GM18498 (cell line): ENCODE measurements around the gene XIRP2.

ENCODE experiments used
- ATAC-seq: cut with Tn5 transposase; IDR thresholded peaks from one replicate; pipeline ENCODE4 v1.9.1; 2021; ENCODE audit warnings: mild to moderate bottlenecking, moderate library complexity; ENCODE audit not compliant: unreplicated experiment

The XIRP2 gene

GRCh38 chr2:166888180-166888579, at the start of gene XIRP2:
Gene XIRP2 (plus strand): TSS chr2:166888480. CDS start chr2:166903483, 15,003 bp downstream.
- no peak for ATAC-seq

- no peak for ATAC-seq
Observed at GRCh38 chr2:166841152-166841551, 47.1 kb upstream of the XIRP2 start.

- no peak for ATAC-seq
Observed at GRCh38 chr2:166841679-166842078, 46.6 kb upstream of the XIRP2 start.

- no peak for ATAC-seq
Observed at GRCh38 chr2:166844111-166844510, 44.2 kb upstream of the XIRP2 start.

GRCh38 chr2:166862468-166863132, 25.7 kb upstream of the XIRP2 start:
- no peak for ATAC-seq

GRCh38 chr2:166867874-166868514, 20.3 kb upstream of the XIRP2 start:
- ATAC-seq, result no peak

- no peak for ATAC-seq
Observed at GRCh38 chr2:166870346-166870745, 17.9 kb upstream of the XIRP2 start.

GRCh38 chr2:166881177-166881576, 7.1 kb upstream of the XIRP2 start:
- no peak for ATAC-seq

- no peak for ATAC-seq
Observed at GRCh38 chr2:166882851-166883250, 5.4 kb upstream of the XIRP2 start.

GRCh38 chr2:166891727-166892126, 3.4 kb downstream of the XIRP2 start:
- ATAC-seq, result no peak

GRCh38 chr2:166892397-166892796, 4.1 kb downstream of the XIRP2 start:
- ATAC-seq, result no peak

GRCh38 chr2:166895243-166895642, 7.0 kb downstream of the XIRP2 start:
- ATAC-seq, result no peak

GRCh38 chr2:166897666-166898065, 9.4 kb downstream of the XIRP2 start:
- no peak for ATAC-seq

GRCh38 chr2:166899676-166900075, 11.4 kb downstream of the XIRP2 start:
- ATAC-seq, result no peak

GRCh38 chr2:166900700-166901099, 12.4 kb downstream of the XIRP2 start:
- ATAC-seq, result no peak

GRCh38 chr2:166901336-166901735, 13.1 kb downstream of the XIRP2 start:
- ATAC-seq, result no peak

- no peak for ATAC-seq
Observed at GRCh38 chr2:166916987-166917386, 28.7 kb downstream of the XIRP2 start.

GRCh38 chr2:166917415-166917814, 29.1 kb downstream of the XIRP2 start:
- ATAC-seq, result no peak

- ATAC-seq, result no peak
Observed at GRCh38 chr2:166921261-166921896, 33.1 kb downstream of the XIRP2 start.

- ATAC-seq, result no peak
Observed at GRCh38 chr2:166924967-166925366, 36.7 kb downstream of the XIRP2 start.

GRCh38 chr2:166926657-166927056, 38.4 kb downstream of the XIRP2 start:
- no peak for ATAC-seq

GRCh38 chr2:166932032-166932431, 43.8 kb downstream of the XIRP2 start:
- no peak for ATAC-seq
